Neural crest cell (in vitro differentiated cells): Measurements from ENCODE around the gene SIRT3. TPM values are rescaled to one million over a fixed set of nuclear protein-coding genes. Genes with fewer than 3 reads are reported as not detected.
A peak's percentile ranks its signal among the peaks of the same experiment; 100 is the strongest.
"Not testable (repeated sequence)": the region's sequence is repeated elsewhere in the genome, so short reads cannot be mapped to it uniquely, and the experiment has no call there.

Experiments
- DNase-seq: peaks from one replicate; pipeline ENCODE4 v3.0.0; 2021; ENCODE audit warnings: low read depth, mixed read lengths, low spot score
- H3K27ac Mint-ChIP-seq: one replicate; pipeline ENCODE4 v1.8.0; 2021; ENCODE audit warnings: mild to moderate bottlenecking, mixed read lengths; ENCODE audit not compliant: unreplicated experiment
- H3K27me3 Mint-ChIP-seq: 2 replicates; pipeline ENCODE4 v1.8.0; 2021; ENCODE audit warnings: low read depth, mild to moderate bottlenecking, mixed read lengths
- H3K36me3 Mint-ChIP-seq: 2 replicates; pipeline ENCODE4 v1.8.0; 2021; ENCODE audit warnings: low read depth, mild to moderate bottlenecking, mixed read lengths
- H3K4me1 Mint-ChIP-seq: 2 replicates; pipeline ENCODE4 v1.8.0; 2021; ENCODE audit warnings: mixed read lengths
- H3K4me3 Mint-ChIP-seq: one replicate; pipeline ENCODE4 v1.8.0; 2021; ENCODE audit warnings: mild to moderate bottlenecking, mixed read lengths
- H3K9me3 Mint-ChIP-seq: 2 replicates; pipeline ENCODE4 v1.8.0; 2021; ENCODE audit warnings: mixed read lengths
- total RNA-seq: library from RNA; stranded (reverse); gene quantifications from 2 replicates; pipeline ENCODE4 v1.2.1, GENCODE V29; 2021
- TF ChIP-seq, protein P1 (sequence below): fragments of 200-600 bp; sonication (generic); conservative IDR thresholded peaks from 2 replicates; pipeline ENCODE4 v1.5.0; 2021; ENCODE audit warnings: antibody characterized with exemption, mild to moderate bottlenecking

The SIRT3 gene
- total RNA-seq, 1 donor from 2014 or later: 24.0 TPM

DNA sequence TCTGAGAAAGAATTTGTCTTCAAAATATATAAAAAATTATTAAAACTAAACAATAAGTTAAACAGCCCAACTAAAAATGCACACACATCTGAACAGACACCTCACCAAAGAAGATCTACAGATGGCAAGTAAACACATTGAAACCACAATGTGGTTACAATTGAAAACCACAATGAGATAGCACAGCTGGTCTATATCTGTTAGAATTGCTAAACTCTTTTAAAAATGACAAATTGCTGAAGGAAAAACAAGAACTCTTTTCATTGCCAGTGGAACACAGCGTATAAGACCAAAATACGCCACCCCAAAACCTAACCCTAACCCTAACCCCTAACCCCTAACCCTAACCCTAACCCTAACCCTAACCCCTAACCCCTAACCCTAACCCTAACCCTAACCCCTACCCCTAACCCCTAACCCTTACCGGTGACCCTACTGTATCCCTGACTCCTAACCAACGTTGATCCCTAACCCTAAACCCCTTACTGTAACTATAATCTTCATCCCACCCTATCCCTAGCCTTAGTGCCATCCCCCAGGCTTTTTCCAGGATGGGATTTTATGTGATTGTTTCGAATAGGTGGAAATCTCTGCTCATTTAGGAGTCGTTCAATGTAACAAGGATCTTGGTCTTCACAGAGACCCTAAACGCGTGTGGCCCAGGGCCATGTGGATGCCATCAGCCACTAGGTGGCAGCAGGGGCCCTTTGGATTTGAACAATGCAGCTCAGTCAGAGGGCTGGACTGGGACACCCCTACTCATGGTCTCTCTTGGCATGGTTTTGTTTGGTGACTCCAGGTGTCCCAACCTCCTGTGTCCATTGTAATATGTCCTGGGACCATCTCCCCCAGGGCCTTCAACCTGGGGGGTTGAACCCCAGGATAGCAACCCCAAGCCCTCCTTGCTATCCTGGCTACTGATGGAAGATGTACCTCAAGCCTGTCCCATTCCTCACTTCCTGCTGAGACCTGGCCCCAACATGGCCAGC, 44.4 kb downstream of the SIRT3 start:
- TF ChIP-seq, protein P1, sequence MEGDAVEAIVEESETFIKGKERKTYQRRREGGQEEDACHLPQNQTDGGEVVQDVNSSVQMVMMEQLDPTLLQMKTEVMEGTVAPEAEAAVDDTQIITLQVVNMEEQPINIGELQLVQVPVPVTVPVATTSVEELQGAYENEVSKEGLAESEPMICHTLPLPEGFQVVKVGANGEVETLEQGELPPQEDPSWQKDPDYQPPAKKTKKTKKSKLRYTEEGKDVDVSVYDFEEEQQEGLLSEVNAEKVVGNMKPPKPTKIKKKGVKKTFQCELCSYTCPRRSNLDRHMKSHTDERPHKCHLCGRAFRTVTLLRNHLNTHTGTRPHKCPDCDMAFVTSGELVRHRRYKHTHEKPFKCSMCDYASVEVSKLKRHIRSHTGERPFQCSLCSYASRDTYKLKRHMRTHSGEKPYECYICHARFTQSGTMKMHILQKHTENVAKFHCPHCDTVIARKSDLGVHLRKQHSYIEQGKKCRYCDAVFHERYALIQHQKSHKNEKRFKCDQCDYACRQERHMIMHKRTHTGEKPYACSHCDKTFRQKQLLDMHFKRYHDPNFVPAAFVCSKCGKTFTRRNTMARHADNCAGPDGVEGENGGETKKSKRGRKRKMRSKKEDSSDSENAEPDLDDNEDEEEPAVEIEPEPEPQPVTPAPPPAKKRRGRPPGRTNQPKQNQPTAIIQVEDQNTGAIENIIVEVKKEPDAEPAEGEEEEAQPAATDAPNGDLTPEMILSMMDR: peak; percentile 43
- H3K9me3 Mint-ChIP-seq, H3K36me3 Mint-ChIP-seq, H3K27ac Mint-ChIP-seq, H3K4me1 Mint-ChIP-seq, H3K27me3 Mint-ChIP-seq, H3K4me3 Mint-ChIP-seq: not testable (repeated sequence)
- DNase-seq: peak; percentile 4

DNA sequence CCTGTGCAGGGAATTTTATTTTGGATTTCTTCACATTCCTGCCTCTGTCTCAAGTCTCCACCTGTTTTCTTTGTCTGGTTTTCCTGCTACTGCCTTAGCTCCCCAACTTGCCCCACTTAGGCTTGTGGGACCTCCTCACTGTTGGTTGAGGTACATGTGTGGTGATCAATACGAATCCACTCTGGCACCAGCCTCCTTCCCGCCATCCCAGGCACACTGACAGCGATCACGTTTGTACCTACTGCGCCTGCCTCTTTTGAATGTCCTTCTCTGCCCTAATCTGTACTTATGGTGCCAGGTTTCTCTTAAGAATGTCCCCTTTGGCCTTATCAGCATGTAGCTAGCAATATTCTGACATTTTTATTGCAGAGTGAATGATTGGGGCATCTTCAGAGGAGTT, 45.6 kb downstream of the SIRT3 start:
- not testable (repeated sequence) for DNase-seq, H3K4me1 Mint-ChIP-seq, H3K4me3 Mint-ChIP-seq, H3K36me3 Mint-ChIP-seq, H3K27me3 Mint-ChIP-seq, H3K27ac Mint-ChIP-seq, H3K9me3 Mint-ChIP-seq

DNA sequence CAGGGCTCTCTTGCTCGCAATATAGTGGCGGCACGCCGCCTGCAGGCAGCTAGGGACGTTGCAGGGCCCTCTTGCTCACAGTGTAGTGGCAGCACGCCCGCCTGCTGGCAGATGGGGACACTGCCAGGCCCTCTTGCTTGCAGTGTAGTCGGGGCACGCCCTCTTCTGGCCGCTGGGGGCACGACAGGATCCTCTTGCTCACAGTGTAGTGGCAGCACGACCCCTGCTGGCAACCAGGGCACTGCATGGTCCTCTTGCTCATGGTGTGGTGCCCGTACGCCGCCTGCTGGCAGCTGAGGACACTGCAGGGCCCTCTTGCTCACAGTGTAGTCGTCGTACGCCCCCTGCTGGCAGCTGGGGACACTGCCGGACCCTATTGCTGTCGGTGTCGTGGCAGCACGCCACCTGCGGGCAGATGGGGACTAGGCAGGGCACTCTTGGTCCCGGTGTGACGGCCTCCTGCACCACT, 46.3 kb downstream of the SIRT3 start:
- H3K4me1 Mint-ChIP-seq, H3K27me3 Mint-ChIP-seq, H3K27ac Mint-ChIP-seq, H3K4me3 Mint-ChIP-seq, H3K9me3 Mint-ChIP-seq, H3K36me3 Mint-ChIP-seq, DNase-seq: not testable (repeated sequence)
- TF ChIP-seq, protein P1: peak; percentile 22

DNA sequence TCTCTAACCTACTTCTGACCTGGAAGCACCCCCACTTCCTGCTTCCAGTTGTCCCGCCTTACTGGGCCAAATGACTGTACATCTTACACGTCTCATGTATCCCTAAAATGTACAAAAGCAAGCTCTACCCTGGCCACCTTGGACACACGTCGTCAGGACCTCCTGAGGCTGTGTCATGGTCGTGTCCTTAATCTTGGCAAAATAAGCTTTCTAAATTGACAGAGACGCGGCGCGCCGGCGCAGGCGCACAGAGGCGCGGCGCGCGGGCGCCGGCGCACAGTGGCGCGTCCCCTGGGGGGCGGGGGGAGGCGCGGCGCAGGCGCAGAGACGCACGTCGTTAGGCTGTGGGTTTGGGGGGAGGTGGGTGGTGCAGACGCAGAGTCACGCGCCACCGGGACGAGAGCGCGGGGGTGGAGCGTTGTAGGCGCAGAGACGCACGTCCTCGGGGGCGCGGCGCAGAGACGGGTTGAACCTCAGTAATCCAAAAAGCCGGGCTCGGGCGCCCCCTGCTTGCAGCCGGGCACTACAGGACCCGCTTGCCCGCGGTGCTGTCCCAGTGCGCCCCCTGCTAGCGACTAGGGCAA, 46.9 kb downstream of the SIRT3 start:
- H3K27me3 Mint-ChIP-seq, H3K4me1 Mint-ChIP-seq, H3K4me3 Mint-ChIP-seq, DNase-seq, H3K36me3 Mint-ChIP-seq, H3K27ac Mint-ChIP-seq, H3K9me3 Mint-ChIP-seq: not testable (repeated sequence)

DNA sequence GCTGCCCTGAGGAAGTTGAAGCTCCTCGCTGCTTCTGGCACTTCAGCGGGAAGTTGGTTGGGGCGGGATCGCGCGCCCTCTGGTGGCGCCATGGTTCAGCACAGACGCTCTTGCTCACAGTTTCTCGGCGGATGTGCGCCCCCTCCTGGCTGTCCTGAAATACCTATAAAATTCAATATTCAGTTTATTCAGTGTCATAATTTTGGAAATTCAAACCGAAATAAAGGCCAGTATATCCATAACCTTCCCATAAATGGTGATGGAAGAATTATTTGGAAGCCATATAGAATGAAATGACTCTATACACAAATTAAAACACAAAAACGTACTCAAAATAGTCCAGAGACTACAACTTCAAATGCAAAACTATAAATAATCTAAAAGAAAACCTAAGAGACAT, 55.9 kb downstream of the SIRT3 start:
- not testable (repeated sequence) for H3K9me3 Mint-ChIP-seq, DNase-seq, H3K36me3 Mint-ChIP-seq, H3K4me3 Mint-ChIP-seq, H3K4me1 Mint-ChIP-seq, H3K27me3 Mint-ChIP-seq, H3K27ac Mint-ChIP-seq
- TF ChIP-seq, protein P1: peak; percentile 32

Other genes starting within 250 kb of the SIRT3 start
- gene SCGB1C1, start 43.3 kb downstream of the SIRT3 start, total RNA-seq: not detected in 2 replicates
- gene BET1L, start 28.9 kb downstream of the SIRT3 start, total RNA-seq: 41.3 and 44.3 TPM in 2 replicates
- gene RIC8A, start 28.6 kb downstream of the SIRT3 start, total RNA-seq: 115 and 122 TPM in 2 replicates
- 136 and 146 TPM in 2 replicates for gene PSMD13, start 634 bp upstream of the SIRT3 start, total RNA-seq
- not detected in 2 replicates for gene NLRP6, start 42.1 kb upstream of the SIRT3 start, total RNA-seq
- 23.2 and 25.1 TPM in 2 replicates for gene PGGHG, start 52.8 kb upstream of the SIRT3 start, total RNA-seq
- gene IFITM5, start 63.2 kb upstream of the SIRT3 start, total RNA-seq: not detected in 2 replicates
- gene IFITM2, start 71.5 kb upstream of the SIRT3 start, total RNA-seq: 55.0 and 67.2 TPM in 2 replicates
- 2.0 and 2.3 TPM in 2 replicates for gene IFITM1, start 77.7 kb upstream of the SIRT3 start, total RNA-seq
- gene IFITM3, start 84.5 kb upstream of the SIRT3 start, total RNA-seq: 156 and 165 TPM in 2 replicates
- 179 and 201 TPM in 2 replicates for gene B4GALNT4, start 133.2 kb upstream of the SIRT3 start, total RNA-seq
- 0.42 and 1.7 TPM in 2 replicates for gene PKP3, start 157.9 kb upstream of the SIRT3 start, total RNA-seq
- 14.5 and 15.9 TPM in 2 replicates for gene SIGIRR, start 178.7 kb upstream of the SIRT3 start, total RNA-seq
- gene ANO9, start 205.7 kb upstream of the SIRT3 start, total RNA-seq: not detected in 2 replicates
- 51.2 and 52.4 TPM in 2 replicates for gene PTDSS2, start 213.9 kb upstream of the SIRT3 start, total RNA-seq